GM21529 (cell line): Measurements from ENCODE around the gene DNAH7.
"Not testable (repeated sequence)": the region's sequence is repeated elsewhere in the genome, so short reads cannot be mapped to it uniquely, and the experiment has no call there.

Source experiments
- ATAC-seq: cut with Tn5 transposase; IDR thresholded peaks from one replicate; pipeline ENCODE4 v1.9.1; 2021; ENCODE audit not compliant: unreplicated experiment

Gene DNAH7

GRCh38 chr2:196068271-196069209, at the start of gene DNAH7:
TSS of gene DNAH7 (minus strand) at chr2:196068837. CDS start at chr2:196068711, 126 bp downstream.
- peak; percentile 99 for ATAC-seq

GRCh38 chr2:196117214-196117705, 48.6 kb upstream of the DNAH7 start:
- ATAC-seq = no peak

DNA sequence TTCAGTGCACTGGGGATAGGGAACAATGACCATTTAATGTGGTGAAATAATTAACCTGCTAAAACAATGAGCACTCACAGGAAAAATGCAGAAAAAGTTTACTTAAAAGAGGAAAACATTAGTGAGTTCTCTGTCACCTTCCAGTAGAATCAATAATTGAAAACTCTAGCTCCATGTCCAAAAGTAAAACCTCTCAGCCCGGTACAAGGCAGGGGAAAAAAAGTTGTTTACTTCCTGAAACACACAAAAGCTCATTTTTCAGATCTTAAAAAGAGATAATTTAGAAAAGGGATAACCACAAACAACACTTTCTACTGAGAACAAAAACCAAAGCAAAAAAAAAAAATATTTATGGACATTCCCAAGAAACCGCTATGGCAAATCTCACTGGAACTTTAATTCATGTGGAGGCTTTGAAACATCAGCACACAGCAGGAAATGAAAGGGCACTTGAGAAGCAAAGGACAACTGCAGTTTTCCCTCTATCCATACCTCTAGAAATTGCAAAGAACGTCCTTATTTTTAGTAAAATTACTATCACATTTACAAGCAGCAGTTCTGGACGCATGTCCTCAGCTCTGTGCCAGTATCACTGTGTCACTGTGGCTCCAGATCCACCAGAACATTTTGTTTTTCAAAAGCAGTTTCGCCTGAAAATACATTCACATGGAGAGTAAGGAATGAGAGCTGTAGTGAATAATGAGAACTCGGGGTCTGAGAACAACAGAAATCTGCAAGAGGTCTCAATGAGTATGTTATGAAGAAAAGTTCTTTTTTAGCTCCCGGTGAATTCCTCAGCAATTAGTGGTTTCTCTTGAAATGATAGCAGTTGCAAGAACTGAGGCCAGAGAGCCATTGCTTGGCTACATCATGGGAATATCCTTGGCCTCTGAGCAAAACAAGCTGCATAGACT, 44.7 kb upstream of the DNAH7 start:
- ATAC-seq = no peak

- ATAC-seq = no peak
Measured at GRCh38 chr2:196112418-196113034, 43.9 kb upstream of the DNAH7 start.

DNA sequence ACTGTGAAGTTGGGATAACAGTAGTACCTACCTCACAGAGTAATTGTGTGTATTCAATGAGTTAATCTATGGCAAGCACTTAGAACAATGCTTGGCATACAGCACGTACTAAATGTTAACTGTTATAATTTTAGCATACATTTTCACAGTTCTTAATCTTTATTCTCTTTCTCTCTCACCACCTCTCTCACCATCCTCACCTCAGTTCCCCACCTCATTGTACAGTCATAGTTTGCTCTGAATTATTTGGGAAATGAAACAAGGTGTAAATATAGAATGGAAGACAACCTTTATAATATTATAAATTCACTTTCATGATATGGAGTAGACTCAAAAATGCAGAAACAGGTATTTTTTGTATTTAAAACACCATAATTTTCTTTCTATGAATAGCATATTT, 40.0 kb upstream of the DNAH7 start:
- no peak for ATAC-seq

GRCh38 chr2:196105951-196106350, 37.3 kb upstream of the DNAH7 start:
- ATAC-seq = no peak

- ATAC-seq = no peak
Measured at GRCh38 chr2:196104066-196104465, 35.4 kb upstream of the DNAH7 start.

DNA sequence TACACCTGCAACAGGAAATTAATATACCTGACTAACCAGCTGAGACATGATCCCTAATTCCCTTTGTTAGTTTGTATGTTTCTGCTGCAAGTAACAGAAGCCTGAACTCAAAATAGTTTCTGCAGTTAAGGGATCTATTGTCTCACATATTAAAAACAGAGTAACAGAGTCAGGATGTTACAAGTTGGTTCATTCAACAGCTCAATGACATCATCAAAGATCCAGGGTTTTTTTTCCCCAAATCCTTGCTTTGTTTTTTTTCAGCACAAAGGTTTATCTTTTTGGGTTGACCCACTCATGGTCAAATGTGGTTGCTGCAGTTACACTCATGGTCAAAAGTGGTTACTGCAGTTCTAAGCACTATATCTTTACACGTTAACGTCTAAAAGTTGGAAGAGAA, 35.0 kb upstream of the DNAH7 start:
- ATAC-seq = no peak

- peak; percentile 98 for ATAC-seq
Measured at GRCh38 chr2:196101325-196101991, 32.8 kb upstream of the DNAH7 start.

GRCh38 chr2:196099916-196100315, 31.3 kb upstream of the DNAH7 start:
- ATAC-seq = no peak

- ATAC-seq = no peak
Measured at GRCh38 chr2:196097864-196098660, 29.4 kb upstream of the DNAH7 start.

GRCh38 chr2:196096982-196097745, 28.5 kb upstream of the DNAH7 start:
- ATAC-seq = no peak

DNA sequence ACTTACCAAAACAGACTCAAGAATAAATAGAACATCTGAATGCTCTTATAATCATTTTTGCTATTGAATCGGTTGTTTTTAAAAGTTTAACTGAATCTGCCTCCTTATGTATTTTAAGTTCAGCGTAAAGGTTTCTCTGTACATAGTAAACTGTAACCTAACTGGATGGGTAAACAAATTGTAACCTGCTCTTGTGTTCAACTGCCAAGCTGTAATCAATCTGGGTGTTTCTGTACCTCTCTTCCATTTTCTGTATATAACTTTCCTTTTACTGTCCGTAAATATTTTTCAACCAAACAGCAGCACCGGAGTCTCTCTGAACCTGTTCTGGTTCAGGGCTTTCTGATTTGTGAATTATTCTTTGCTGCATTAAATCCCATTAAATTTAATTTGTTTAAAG, 27.6 kb upstream of the DNAH7 start:
- no peak for ATAC-seq

DNA sequence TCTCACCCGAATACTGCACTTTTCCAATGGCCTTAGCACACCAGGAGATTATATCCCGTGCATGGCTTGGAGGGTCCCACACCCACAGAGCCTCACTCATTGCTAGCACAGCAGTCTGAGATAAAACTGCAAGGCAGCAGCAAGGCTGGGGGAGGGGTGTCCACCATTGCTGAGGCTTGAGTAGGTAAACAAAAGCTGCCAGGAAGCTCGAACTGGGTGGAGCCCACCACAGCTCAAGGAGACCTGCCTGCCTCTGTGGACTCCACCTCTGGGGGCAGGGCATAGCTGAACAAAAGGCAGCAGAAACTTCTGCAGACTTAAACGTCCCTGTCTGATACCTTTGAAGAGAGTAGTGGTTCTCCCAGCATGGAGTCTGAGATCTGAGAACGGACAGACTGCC, 20.8 kb upstream of the DNAH7 start:
- ATAC-seq = not testable (repeated sequence)

DNA sequence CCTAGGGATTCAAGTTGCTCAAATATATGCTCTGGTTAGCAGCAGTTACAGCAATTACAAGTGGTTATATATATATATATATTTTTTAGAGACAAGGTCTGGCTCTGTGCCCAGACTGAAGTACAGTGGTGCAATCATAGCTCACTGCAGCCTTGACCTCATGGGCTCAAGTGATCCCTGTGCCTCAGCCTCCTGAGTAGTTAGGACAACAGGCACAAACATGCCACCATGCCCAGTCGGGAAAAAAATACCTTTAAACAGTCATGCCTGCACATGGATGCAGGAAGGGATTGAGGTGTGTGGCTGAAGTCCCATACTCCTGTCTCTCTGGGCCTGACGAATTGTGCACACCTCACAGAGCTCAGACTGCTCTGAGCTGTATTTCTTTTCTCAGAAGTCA, 19.6 kb upstream of the DNAH7 start:
- no peak for ATAC-seq

- ATAC-seq = no peak
Measured at GRCh38 chr2:196086517-196087368, 18.1 kb upstream of the DNAH7 start.

GRCh38 chr2:196083601-196084000, 15.0 kb upstream of the DNAH7 start:
- ATAC-seq = no peak

DNA sequence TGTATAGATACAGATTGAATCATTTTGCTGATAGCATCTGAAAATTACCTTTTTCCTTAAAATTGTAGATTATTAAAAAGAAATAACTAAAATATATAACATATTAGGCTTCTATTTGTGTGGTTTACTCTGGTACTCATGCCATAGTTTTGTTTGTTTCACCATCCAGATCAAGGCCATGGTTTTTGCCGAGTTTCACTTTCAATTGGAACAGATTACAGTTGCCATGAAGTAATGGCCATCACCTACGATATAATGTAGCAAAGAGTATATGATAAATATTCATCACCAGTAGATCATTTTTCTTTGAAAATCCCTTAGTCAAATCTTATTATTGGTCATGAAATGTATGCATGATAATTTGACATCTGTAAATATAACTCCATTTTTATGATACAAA, 11.9 kb upstream of the DNAH7 start:
- ATAC-seq = no peak
